GM18867 (cell line): Measurements from ENCODE around the gene SBNO1.
"Not testable (repeated sequence)": the region's sequence is repeated elsewhere in the genome, so short reads cannot be mapped to it uniquely, and the experiment has no call there.

ENCODE experiments used
- ATAC-seq: cut with Tn5 transposase; IDR thresholded peaks from one replicate; pipeline ENCODE4 v1.9.1; 2021; ENCODE audit warnings: mild to moderate bottlenecking, moderate library complexity; ENCODE audit not compliant: unreplicated experiment

SBNO1 gene

GRCh38 chr12:123388951-123389559 is 24.4 kb upstream of the SBNO1 start:
- peak; percentile 20 for ATAC-seq

GRCh38 chr12:123388177-123388950 is 23.7 kb upstream of the SBNO1 start:
- ATAC-seq, result peak; percentile 42

GRCh38 chr12:123387508-123388176 is 23.0 kb upstream of the SBNO1 start:
- ATAC-seq, result no peak

GRCh38 chr12:123385536-123385935 is 20.9 kb upstream of the SBNO1 start:
- ATAC-seq, result not testable (repeated sequence)

GRCh38 chr12:123384994-123385376 is 20.3 kb upstream of the SBNO1 start:
- ATAC-seq, result no peak

- no peak for ATAC-seq
These were observed 19.8 kb upstream of the SBNO1 start for GRCh38 chr12:123384318-123384993.

- ATAC-seq, result no peak
These were observed 18.0 kb upstream of the SBNO1 start for GRCh38 chr12:123382684-123383083.

GRCh38 chr12:123379391-123379790 is 14.7 kb upstream of the SBNO1 start:
- no peak for ATAC-seq

- ATAC-seq, result not testable (repeated sequence)
These were observed 7.8 kb upstream of the SBNO1 start for GRCh38 chr12:123372415-123372814.

- ATAC-seq, result not testable (repeated sequence)
These were observed 7.2 kb upstream of the SBNO1 start for GRCh38 chr12:123371667-123372368.

- no peak for ATAC-seq
These were observed 4.6 kb upstream of the SBNO1 start for GRCh38 chr12:123369229-123369628.

GRCh38 chr12:123368431-123368830 is 3.8 kb upstream of the SBNO1 start:
- not testable (repeated sequence) for ATAC-seq

GRCh38 chr12:123367511-123367910 is 2.9 kb upstream of the SBNO1 start:
- no peak for ATAC-seq

- ATAC-seq, result peak; percentile 67
These were observed 624 bp upstream of the SBNO1 start for GRCh38 chr12:123365025-123365917.

GRCh38 chr12:123363740-123364531 is 711 bp downstream of the SBNO1 start:
- peak; percentile 22 for ATAC-seq

GRCh38 chr12:123363390-123363739 is 1.3 kb downstream of the SBNO1 start:
- ATAC-seq, result no peak

- ATAC-seq, result no peak
These were observed 6.6 kb downstream of the SBNO1 start for GRCh38 chr12:123358035-123358434.

- ATAC-seq, result no peak
These were observed 8.4 kb downstream of the SBNO1 start for GRCh38 chr12:123356159-123356670.

GRCh38 chr12:123354600-123354999 is 10.0 kb downstream of the SBNO1 start:
- no peak for ATAC-seq
